GM12878 (cell line): ENCODE results near the gene IKZF1. TPM values are rescaled to one million over a fixed set of nuclear protein-coding genes. Genes with fewer than 3 reads are reported as not detected.
A peak's percentile ranks its signal among the peaks of the same experiment; 100 is the strongest.

Experiments used
- CREM ChIP-seq: IDR thresholded peaks from 2 replicates; pipeline ENCODE4 v1.6.1; 2014; ENCODE audit warnings: antibody characterized with exemption, low read depth
- EED ChIP-seq: sonication (generic); IDR thresholded peaks from 2 replicates; pipeline ENCODE4 v1.6.1; 2016; ENCODE audit warnings: antibody characterized with exemption, low read depth
- EP300 ChIP-seq, 2 experiments: fragments of 150-350 bp in 1 of 2; IDR thresholded peaks; 2 replicates each; pipeline ENCODE4 v1.6.1; 2011 to 2012; ENCODE audit warnings: low read depth in 2 of 2, low read length in 2 of 2, borderline replicate concordance in 1 of 2, improper control_type of control experiment in 1 of 2, inconsistent platforms in 1 of 2; ENCODE audit not compliant: control insufficient read depth in 1 of 2
- ESRRA ChIP-seq: IDR thresholded peaks from 2 replicates; pipeline ENCODE4 v1.6.1; 2012; ENCODE audit warnings: mild to moderate bottlenecking, low read length, improper control_type of control experiment
- GABPA ChIP-seq: IDR thresholded peaks from 2 replicates; pipeline ENCODE4 v1.6.1; 2014; ENCODE audit warnings: antibody characterized with exemption, low read depth, mild to moderate bottlenecking, inconsistent platforms
- IRF5 ChIP-seq: fragments of 450-650 bp; IDR thresholded peaks from 2 replicates; pipeline ENCODE4 v1.6.1; 2017; ENCODE audit warnings: borderline replicate concordance
- JUND ChIP-seq: IDR thresholded peaks from 2 replicates; pipeline ENCODE4 v1.6.1; 2012; ENCODE audit warnings: low read depth, mild to moderate bottlenecking, low read length, improper control_type of control experiment, moderate library complexity
- MYC ChIP-seq: IDR thresholded peaks from 2 replicates; pipeline ENCODE4 v1.6.1; 2011; ENCODE audit warnings: mild to moderate bottlenecking, low read length, moderate library complexity, inconsistent platforms; ENCODE audit not compliant: insufficient read depth, insufficient replicate concordance, insufficient read length, severe bottlenecking
- SRF ChIP-seq, 2 experiments: IDR thresholded peaks; 2 replicates each; pipeline ENCODE4 v1.6.1; 2011; ENCODE audit warnings: low read depth in 2 of 2, low read length in 2 of 2, mild to moderate bottlenecking in 1 of 2, moderate library complexity in 1 of 2
- TCF3 ChIP-seq: IDR thresholded peaks from 2 replicates; pipeline ENCODE4 v1.6.1; 2012; ENCODE audit warnings: low read depth, mild to moderate bottlenecking, low read length, borderline replicate concordance; ENCODE audit not compliant: insufficient read depth
- WRNIP1 ChIP-seq: IDR thresholded peaks from 2 replicates; pipeline ENCODE4 v1.6.1; 2011; ENCODE audit warnings: low read depth, low read length, improper control_type of control experiment, borderline replicate concordance
- YBX1 ChIP-seq: fragments of 450-650 bp; IDR thresholded peaks from 2 replicates; pipeline ENCODE4 v1.6.1; 2016; ENCODE audit warnings: antibody characterized with exemption
- polyA plus RNA-seq, 11 experiments: library from polyadenylated mRNA; depleted of rRNA in 4 of 11; unstranded in 6 of 11; stranded (reverse) in 5 of 11; fragments of >200 nt; fragmentation: Nextera tagmentation in 4 of 11; fragmentation: Illumina TruSeq in 1 of 11; extraction: Ambion mirVana in 4 of 11; extraction: Trizol in 1 of 11; gene quantifications; 1 replicate in 1 of 11; 2 replicates in 10 of 11; pipeline versions ENCODE4 v1.2.1 to v1.2.3, GENCODE V29; 2011 to 2016; ENCODE audit warnings: inconsistent platforms in 2 of 11, missing spikeins in 2 of 11, low read depth in 1 of 11
- total RNA-seq, 4 experiments: library from RNA; depleted of rRNA in 3 of 4; stranded (reverse); fragments of >200 nt in 3 of 4; fragmentation: Illumina TruSeq in 1 of 4; extraction: Trizol in 1 of 4; gene quantifications; 2 replicates each; pipeline versions ENCODE4 v1.2.1 to v1.2.3, GENCODE V29; 2013 to 2021

IKZF1 gene
- total and polyA plus RNA-seq, 10 of the 15 experiments (the other 5 are each of a cell fraction or from before 2014, with no cell fraction given) = 27.2 to 125 (median 71.6) TPM

GRCh38 chr7:50349963-50350944 lies 45.7 kb downstream of the IKZF1 start (continued):
- no peak for TF ChIP-seq MYC
- no peak for TF ChIP-seq ESRRA
- TF ChIP-seq GABPA = 0 out of 2 replicates have a peak, but pooled peaks have one; percentile 18
- 0 out of 2 replicates have a peak, but pooled peaks have one; percentile 29 for TF ChIP-seq JUND
- no peak for TF ChIP-seq IRF5
- TF ChIP-seq CREM = peak; percentile 43; the same call in 1 of the 2 replicates
- TF ChIP-seq EED = peak; percentile 82
- no peak for TF ChIP-seq WRNIP1
- TF ChIP-seq YBX1 = no peak
- peak; percentile 73 for TF ChIP-seq TCF3
- no peak for TF ChIP-seq SRF (IDR thresholded peaks at IDR 0.05; ENCODE audit: low read depth in 2 of 2, low read length in 2 of 2)
- TF ChIP-seq EP300 (IDR thresholded peaks at IDR 0.05; ENCODE audit: borderline replicate concordance in 1 of 2, control insufficient read depth in 1 of 2, low read depth in 2 of 2, low read length in 2 of 2) = peak; percentile 78 to 84
- TF ChIP-seq, all 136 proteins: peak for 52
